GM21360 (cell line): ENCODE data around the gene ABHD18.
"Not testable (repeated sequence)": the region's sequence is repeated elsewhere in the genome, so short reads cannot be mapped to it uniquely, and the experiment has no call there.

Source experiments
- ATAC-seq: cut with Tn5 transposase; IDR thresholded peaks from one replicate; pipeline ENCODE4 v1.9.1; 2021; ENCODE audit warnings: mild to moderate bottlenecking, moderate library complexity; ENCODE audit not compliant: unreplicated experiment

Gene ABHD18

GRCh38 chr4:128061566-128062536, 96.6 kb downstream of the ABHD18 start:
- peak; percentile 35 for ATAC-seq

- not testable (repeated sequence) for ATAC-seq
Observed at GRCh38 chr4:128066453-128066820, 101.2 kb downstream of the ABHD18 start.

- no peak for ATAC-seq
Observed at GRCh38 chr4:128068918-128069317, 103.7 kb downstream of the ABHD18 start.

- ATAC-seq, result no peak
Observed at GRCh38 chr4:128076464-128076863, 111.3 kb downstream of the ABHD18 start.
